DOHH2 (cell line): ENCODE measurements around the gene OBP2A.

Experiments
- H3F3A ChIP-seq: fragments of 200-600 bp; sonication (generic), shearing (Covaris generic); 2 replicates; pipeline ENCODE4 v1.6.0; 2016; ENCODE audit warnings: antibody characterized with exemption, mild to moderate bottlenecking; ENCODE audit not compliant: control insufficient read depth, insufficient read depth
- H3K27ac ChIP-seq: fragments of 200-600 bp; sonication (generic); 2 replicates; pipeline ENCODE4 v1.5.1; 2014; ENCODE audit warnings: low read depth, mild to moderate bottlenecking, low read length, moderate library complexity
- H3K27me3 ChIP-seq: fragments of 200-600 bp; sonication (generic); 2 replicates; pipeline ENCODE4 v1.6.1; 2014; ENCODE audit warnings: mild to moderate bottlenecking, low read length, mixed read lengths; ENCODE audit not compliant: control insufficient read depth
- H3K36me3 ChIP-seq: fragments of 200-600 bp; sonication (generic); 2 replicates; pipeline ENCODE4 v1.6.1; 2014; ENCODE audit warnings: mild to moderate bottlenecking, low read length, moderate library complexity, mixed read lengths; ENCODE audit not compliant: control insufficient read depth
- H3K4me1 ChIP-seq: fragments of 200-600 bp; sonication (generic); 2 replicates; pipeline ENCODE4 v1.6.1; 2014; ENCODE audit warnings: mild to moderate bottlenecking, low read length, mixed read lengths; ENCODE audit not compliant: control insufficient read depth
- H3K4me2 ChIP-seq: fragments of 200-600 bp; sonication (generic); 2 replicates; pipeline ENCODE4 v1.6.0; 2014; ENCODE audit warnings: mild to moderate bottlenecking, low read length, moderate library complexity
- H3K4me3 ChIP-seq: fragments of 200-600 bp; sonication (generic); 2 replicates; pipeline ENCODE4 v1.5.1; 2014; ENCODE audit warnings: mild to moderate bottlenecking, low read length, mixed read lengths
- H3K79me2 ChIP-seq: fragments of 200-600 bp; sonication (generic); 2 replicates; pipeline ENCODE4 v1.6.1; 2014; ENCODE audit warnings: mild to moderate bottlenecking, low read length, mixed read lengths; ENCODE audit not compliant: control insufficient read depth
- H3K9me2 ChIP-seq: fragments of 200-600 bp; sonication (generic); replicated peaks from 2 replicates; pipeline ENCODE4 v1.6.1; 2014; ENCODE audit warnings: mild to moderate bottlenecking, low read length, mixed read lengths; ENCODE audit not compliant: control insufficient read depth
- H3K9me3 ChIP-seq: fragments of 200-600 bp; sonication (generic); 2 replicates; pipeline ENCODE4 v1.6.1; 2014; ENCODE audit warnings: antibody characterized with exemption, low read length, mixed read lengths; ENCODE audit not compliant: control insufficient read depth, insufficient read depth
- H4K20me1 ChIP-seq: fragments of 200-600 bp; sonication (generic); 2 replicates; pipeline ENCODE4 v1.6.0; 2014; ENCODE audit warnings: low read depth, mild to moderate bottlenecking, antibody characterized with exemption, low read length, moderate library complexity; ENCODE audit not compliant: control insufficient read depth, insufficient read depth
- EZH2phosphoT487 ChIP-seq: fragments of 200-600 bp; sonication (generic); IDR thresholded peaks from 2 replicates; pipeline ENCODE4 v1.6.1; 2017; ENCODE audit warnings: borderline replicate concordance, mild to moderate bottlenecking, antibody characterized with exemption, low read length, moderate library complexity, mixed read lengths
- TF ChIP-seq, protein P1 (sequence below): fragments of 200-600 bp; sonication (generic); IDR thresholded peaks from one replicate; pipeline ENCODE4 v1.5.1; 2014; ENCODE audit warnings: antibody characterized with exemption, mild to moderate bottlenecking, low read depth, low read length; ENCODE audit not compliant: poor library complexity, severe bottlenecking

OBP2A gene

DNA sequence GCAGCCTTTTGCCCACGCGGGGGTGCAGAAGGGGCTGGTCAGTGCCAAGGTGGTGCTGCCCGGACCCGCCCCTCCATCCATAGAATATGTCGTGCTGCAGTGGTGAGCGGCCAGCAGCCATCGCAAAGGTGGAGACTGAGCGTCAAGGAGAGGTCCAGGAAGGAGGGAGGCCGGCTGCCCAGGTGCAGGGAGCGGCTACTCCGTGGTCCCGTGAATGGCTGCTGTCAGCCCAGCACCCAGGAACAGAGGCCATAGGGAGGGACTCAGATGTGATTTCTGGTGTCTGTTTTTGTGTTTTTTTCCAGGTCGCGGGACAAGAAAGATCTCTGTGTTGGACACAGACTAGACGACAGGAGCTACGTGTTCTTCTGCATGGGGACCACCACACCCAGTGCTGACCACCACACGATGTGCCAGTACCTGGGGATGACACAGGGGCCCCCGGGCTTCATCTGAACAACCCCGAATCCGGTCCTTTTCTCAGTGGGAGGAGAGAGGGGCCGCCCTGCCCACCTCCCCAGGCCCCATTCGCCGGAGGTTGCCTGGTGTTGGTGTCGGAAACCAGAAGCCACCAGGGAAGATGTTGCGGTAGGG lies 44.7 kb downstream of the OBP2A start:
- no peaks in the 10 kb centered on the region for H4K20me1 ChIP-seq
- no peaks in the 10 kb centered on the region for H3K36me3 ChIP-seq
- H3K9me2 ChIP-seq = no peaks in the 10 kb centered on the region
- peaks cover 4% of the 10 kb centered on the region for H3K27me3 ChIP-seq
- no peak for TF ChIP-seq EZH2phosphoT487
- TF ChIP-seq, protein P1, sequence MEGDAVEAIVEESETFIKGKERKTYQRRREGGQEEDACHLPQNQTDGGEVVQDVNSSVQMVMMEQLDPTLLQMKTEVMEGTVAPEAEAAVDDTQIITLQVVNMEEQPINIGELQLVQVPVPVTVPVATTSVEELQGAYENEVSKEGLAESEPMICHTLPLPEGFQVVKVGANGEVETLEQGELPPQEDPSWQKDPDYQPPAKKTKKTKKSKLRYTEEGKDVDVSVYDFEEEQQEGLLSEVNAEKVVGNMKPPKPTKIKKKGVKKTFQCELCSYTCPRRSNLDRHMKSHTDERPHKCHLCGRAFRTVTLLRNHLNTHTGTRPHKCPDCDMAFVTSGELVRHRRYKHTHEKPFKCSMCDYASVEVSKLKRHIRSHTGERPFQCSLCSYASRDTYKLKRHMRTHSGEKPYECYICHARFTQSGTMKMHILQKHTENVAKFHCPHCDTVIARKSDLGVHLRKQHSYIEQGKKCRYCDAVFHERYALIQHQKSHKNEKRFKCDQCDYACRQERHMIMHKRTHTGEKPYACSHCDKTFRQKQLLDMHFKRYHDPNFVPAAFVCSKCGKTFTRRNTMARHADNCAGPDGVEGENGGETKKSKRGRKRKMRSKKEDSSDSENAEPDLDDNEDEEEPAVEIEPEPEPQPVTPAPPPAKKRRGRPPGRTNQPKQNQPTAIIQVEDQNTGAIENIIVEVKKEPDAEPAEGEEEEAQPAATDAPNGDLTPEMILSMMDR = no peak
- no peaks in the 10 kb centered on the region for H3K4me1 ChIP-seq
- H3K4me2 ChIP-seq = no peak overlapping the region
- H3K27ac ChIP-seq = no peak overlapping the region
- no peaks in the 10 kb centered on the region for H3K9me3 ChIP-seq
- no peaks in the 10 kb centered on the region for H3K79me2 ChIP-seq
- H3F3A ChIP-seq = no peaks in the 10 kb centered on the region
- H3K4me3 ChIP-seq = no peak overlapping the region

DNA sequence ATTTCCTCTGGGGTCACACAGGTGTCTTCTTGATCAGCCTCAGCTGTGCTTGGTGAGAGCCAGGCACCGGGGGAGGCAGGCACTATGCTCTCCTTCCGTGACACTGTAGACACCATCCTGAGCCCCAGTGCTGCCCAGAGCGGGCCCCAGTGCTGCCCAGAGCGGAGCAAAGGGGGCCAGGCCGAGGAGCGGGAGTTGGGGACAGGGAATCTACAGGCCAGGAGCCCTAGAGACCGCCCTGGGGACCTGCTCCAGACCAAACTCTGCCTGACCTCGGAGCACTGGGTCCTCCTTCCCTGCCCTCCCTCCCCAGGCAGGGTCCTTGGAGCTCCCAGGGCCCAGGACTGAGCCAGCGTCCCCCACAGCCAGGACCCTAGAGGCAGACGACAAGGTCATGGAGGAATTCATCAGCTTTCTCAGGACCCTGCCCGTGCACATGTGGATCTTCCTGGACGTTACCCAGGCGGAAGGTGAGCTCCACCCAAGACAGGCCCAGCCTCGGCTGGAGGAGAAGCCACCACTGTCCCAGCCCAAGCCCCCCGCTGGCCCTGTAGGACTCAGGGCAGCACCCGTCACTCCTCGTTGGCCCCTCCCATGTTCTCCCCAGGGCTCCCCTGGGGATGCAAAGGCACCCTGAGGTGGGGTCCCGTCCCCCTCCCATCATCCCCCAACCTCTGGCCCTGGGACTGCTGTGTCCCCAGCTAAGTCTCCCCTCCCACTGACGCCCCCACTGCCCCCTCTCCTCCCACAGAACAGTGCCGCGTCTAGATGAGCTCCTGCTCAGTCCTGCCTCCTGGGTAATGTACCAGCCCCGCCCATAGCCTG lies 45.8 kb downstream of the OBP2A start:
- no peak overlapping the region for H3K4me3 ChIP-seq
- H3K79me2 ChIP-seq = no peaks in the 10 kb centered on the region
- no peaks in the 10 kb centered on the region for H3K36me3 ChIP-seq
- no peaks in the 10 kb centered on the region for H3F3A ChIP-seq
- no peaks in the 10 kb centered on the region for H4K20me1 ChIP-seq
- H3K4me1 ChIP-seq = no peaks in the 10 kb centered on the region
- H3K9me3 ChIP-seq = no peaks in the 10 kb centered on the region
- H3K27ac ChIP-seq = no peak overlapping the region
- no peak for TF ChIP-seq EZH2phosphoT487
- TF ChIP-seq, protein P1 = no peak
- no peak overlapping the region for H3K4me2 ChIP-seq
- H3K9me2 ChIP-seq = no peaks in the 10 kb centered on the region
- H3K27me3 ChIP-seq = peaks cover 4% of the 10 kb centered on the region

DNA sequence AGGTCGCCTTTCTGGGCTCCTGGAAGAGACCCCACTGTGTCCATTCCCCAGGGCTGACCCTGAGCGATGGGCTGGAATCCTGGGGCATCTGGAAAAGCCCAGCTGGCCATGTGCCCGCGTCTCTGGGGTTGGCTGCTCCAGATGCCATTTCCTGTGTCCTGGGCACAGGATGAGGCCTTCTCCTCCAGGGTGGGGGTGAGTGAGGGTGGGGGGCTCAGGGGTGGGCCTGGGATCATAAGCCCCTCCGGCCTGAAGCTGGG lies 46.3 kb downstream of the OBP2A start:
- Histone ChIP-seq H3K4me3 (no peak overlapping the region), H3K4me1 (no peaks in the 10 kb centered on the region), H3K79me2 (no peaks in the 10 kb centered on the region), H4K20me1 (no peaks in the 10 kb centered on the region), H3K4me2 (no peak overlapping the region), H3K27ac (no peak overlapping the region), H3K27me3 (peaks cover 4% of the 10 kb centered on the region), H3K36me3 (no peaks in the 10 kb centered on the region), H3K9me3 (no peaks in the 10 kb centered on the region), H3F3A (no peaks in the 10 kb centered on the region), H3K9me2 (no peaks in the 10 kb centered on the region)
- no peak for TF ChIP-seq EZH2phosphoT487
- TF ChIP-seq, protein P1 = no peak
